AML-193 (cell line): ENCODE results near the gene RAD54L.
"Not testable (repeated sequence)": the region's sequence is repeated elsewhere in the genome, so short reads cannot be mapped to it uniquely, and the experiment has no call there.

Experiments
- DNase-seq, 2 experiments: peaks; one replicate each; lab custom pipeline; 2025; lab: John Stamatoyannopoulos, UW

Gene RAD54L

GRCh38 chr1:46319960-46320914 is 72.7 kb downstream of the RAD54L start:
- not testable (repeated sequence) for DNase-seq

DNA sequence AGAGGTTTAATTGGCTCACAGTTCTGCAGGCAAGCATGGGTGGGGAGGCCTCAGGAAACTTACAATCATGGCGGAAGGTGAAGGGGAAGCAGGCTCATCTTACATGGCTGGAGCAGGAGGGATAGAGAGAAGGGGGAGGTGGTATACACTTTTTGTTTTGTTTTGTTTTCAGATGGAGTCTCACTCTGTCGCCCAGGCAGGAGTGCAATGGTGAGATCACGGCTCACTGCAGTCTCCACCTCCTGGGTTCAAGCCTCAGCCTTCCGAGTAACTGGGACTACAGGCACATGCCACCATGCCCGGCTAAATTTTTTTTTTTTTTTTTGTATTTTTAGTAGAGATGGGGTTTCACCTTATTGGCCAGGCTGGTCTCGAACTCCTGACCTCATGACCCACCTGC is 74.6 kb downstream of the RAD54L start:
- DNase-seq = not testable (repeated sequence)

GRCh38 chr1:46325285-46326076 is 77.9 kb downstream of the RAD54L start:
- DNase-seq = not testable (repeated sequence)
